Neuronal stem cell (in vitro differentiated cells): ENCODE results near the gene ACTR8.

Source experiments
- DNase-seq: peaks from one replicate; pipeline ENCODE4 v3.0.0-alpha.2; 2013; ENCODE audit warnings: low spot score
- H2AFZ ChIP-seq: one replicate; pipeline ENCODE4 v1.6.1; 2013; ENCODE audit warnings: mild to moderate bottlenecking, low read length, inconsistent platforms
- H2AK5ac ChIP-seq: 2 replicates; pipeline ENCODE4 v1.6.1; 2013; ENCODE audit warnings: low read depth, mild to moderate bottlenecking, inconsistent platforms, low read length, moderate library complexity, mixed read lengths
- H2BK120ac ChIP-seq: 2 replicates; pipeline ENCODE4 v1.6.1; 2013; ENCODE audit warnings: low read depth, mild to moderate bottlenecking, inconsistent platforms, low read length, moderate library complexity, mixed read lengths
- H2BK12ac ChIP-seq: one replicate; pipeline ENCODE4 v1.6.1; 2013; ENCODE audit warnings: low read length, inconsistent platforms
- H2BK15ac ChIP-seq: 2 replicates; pipeline ENCODE4 v1.6.1; 2013; ENCODE audit warnings: mild to moderate bottlenecking, low read length, inconsistent platforms, mixed read lengths
- H2BK5ac ChIP-seq: one replicate; pipeline ENCODE4 v1.6.1; 2013; ENCODE audit warnings: inconsistent platforms, mild to moderate bottlenecking, low read length, moderate library complexity
- H3K14ac ChIP-seq: one replicate; pipeline ENCODE4 v1.6.1; 2013; ENCODE audit warnings: low read length, inconsistent platforms
- H3K18ac ChIP-seq: 2 replicates; pipeline ENCODE4 v1.6.1; 2013; ENCODE audit warnings: low read length, inconsistent platforms
- H3K23ac ChIP-seq: 2 replicates; pipeline ENCODE4 v1.6.1; 2013; ENCODE audit warnings: low read depth, mild to moderate bottlenecking, mixed read lengths, low read length, inconsistent platforms; ENCODE audit not compliant: poor library complexity
- H3K27ac ChIP-seq: replicated peaks from 3 replicates; pipeline ENCODE4 v1.5.1; 2013; ENCODE audit warnings: low read length, inconsistent platforms
- H3K27me3 ChIP-seq, 3 experiments: 2 replicates each; pipeline ENCODE4 v1.6.1; 2013; ENCODE audit warnings: low read length in 3 of 3, mild to moderate bottlenecking in 2 of 3, inconsistent platforms in 1 of 3, low read depth in 1 of 3, mixed read lengths in 1 of 3, moderate library complexity in 1 of 3; ENCODE audit not compliant: control insufficient read depth in 3 of 3, insufficient read depth in 3 of 3
- H3K36me3 ChIP-seq, 2 donors: replicated peaks in 1 of 2; 2 replicates each; pipeline ENCODE4 v1.6.1; 2013; ENCODE audit warnings: low read length in 2 of 2; ENCODE audit not compliant: control insufficient read depth in 2 of 2, insufficient read depth in 2 of 2
- H3K4ac ChIP-seq: 2 replicates; pipeline ENCODE4 v1.6.1; 2013; ENCODE audit warnings: inconsistent platforms, mild to moderate bottlenecking, low read length, moderate library complexity
- H3K4me1 ChIP-seq, 2 donors: 1 replicate in 1 of 2; 2 replicates in 1 of 2; pipeline ENCODE4 v1.6.1; 2013; ENCODE audit warnings: low read length in 2 of 2, low read depth in 1 of 2; ENCODE audit not compliant: control insufficient read depth in 2 of 2, insufficient read depth in 1 of 2
- H3K4me2 ChIP-seq: one replicate; pipeline ENCODE4 v1.6.1; 2013; ENCODE audit warnings: mild to moderate bottlenecking, low read length, inconsistent platforms; ENCODE audit not compliant: insufficient read depth, poor library complexity, severe bottlenecking
- H3K4me3 ChIP-seq, 2 donors: 2 replicates each; pipeline ENCODE4 v1.5.1; 2013; ENCODE audit warnings: low read length in 2 of 2, mild to moderate bottlenecking in 2 of 2, inconsistent platforms in 1 of 2, moderate library complexity in 1 of 2
- H3K79me1 ChIP-seq: one replicate; pipeline ENCODE4 v1.6.1; 2013; ENCODE audit warnings: low read depth, mild to moderate bottlenecking, inconsistent platforms, low read length, moderate library complexity
- H3K9ac ChIP-seq: one replicate; pipeline ENCODE4 v1.6.1; 2013; ENCODE audit warnings: mild to moderate bottlenecking, low read depth, low read length, inconsistent platforms; ENCODE audit not compliant: poor library complexity
- H3K9me3 ChIP-seq, 2 donors: replicated peaks in 1 of 2; 2 replicates each; pipeline versions ENCODE3 to v1.6.1; 2013; ENCODE audit warnings: low read length in 2 of 2, mild to moderate bottlenecking in 2 of 2, inconsistent platforms in 1 of 2, low read depth in 1 of 2, mixed read lengths in 1 of 2, moderate library complexity in 1 of 2; ENCODE audit not compliant: control insufficient read depth in 2 of 2, insufficient read depth in 1 of 2
- H4K8ac ChIP-seq: one replicate; pipeline ENCODE4 v1.6.1; 2013; ENCODE audit warnings: low read depth, mild to moderate bottlenecking, inconsistent platforms, low read length, moderate library complexity
- H4K91ac ChIP-seq: one replicate; pipeline ENCODE4 v1.6.1; 2013; ENCODE audit warnings: low read length, low read depth, mild to moderate bottlenecking, inconsistent platforms; ENCODE audit not compliant: poor library complexity
- WGBS, 2 donors: extraction: QIAGEN DNeasy Blood & Tissue Kit; methylation state at CpG; one replicate each; pipeline ENCODE4 v1.1.7; 2013; ENCODE audit warnings: missing lambda C conversion rate in 2 of 2, mixed read lengths in 1 of 2; ENCODE audit not compliant: insufficient read length in 2 of 2, insufficient replicate concordance in 1 of 2; ENCODE audit errors: extremely low coverage in 2 of 2; 5-methylcytosine and 5-hydroxymethylcytosine counted together

ACTR8 gene

GRCh38 chr3:53844262-53845102, 37.5 kb downstream of the ACTR8 start:
- H3K18ac ChIP-seq = no peak overlapping the region
- no peak overlapping the region for H3K4me3 ChIP-seq

GRCh38 chr3:53843195-53844177, 38.5 kb downstream of the ACTR8 start:
- Histone ChIP-seq H2BK120ac (no peak overlapping the region), H3K36me3 (peaks cover 0 to 3% of the 10 kb centered on the region in 2 donors), H3K4me2 (no peak overlapping the region), H2AFZ (no peak overlapping the region), H3K23ac (no peak overlapping the region), H3K4me1 (peaks cover 4 to 18% of the 10 kb centered on the region in 2 donors), H3K4ac (no peak overlapping the region), H4K91ac (no peak overlapping the region), H3K14ac (no peak overlapping the region), H2BK12ac (peak overlapping the region; percentile 25), H3K9me3 (peaks cover 2 to 5% of the 10 kb centered on the region in 2 donors), H4K8ac (no peak overlapping the region), H3K4me3 (no peak overlapping the region), H3K18ac (peak overlapping the region; percentile 55), H2BK5ac (peak overlapping the region; percentile 43), H3K27ac (no peak overlapping the region), H3K27me3 (peaks cover 0 to 9% (median 7%) of the 10 kb centered on the region in 3 experiments), H3K9ac (peak overlapping the region; percentile 10), H2BK15ac (no peak overlapping the region), H2AK5ac (peak overlapping the region; percentile 48), H3K79me1 (no peaks in the 10 kb centered on the region)
- WGBS, 2 donors = no CpG with 5 or more reads among the region's 10 CpGs
- no peak for DNase-seq

More at GRCh38 chr3:53844262-53845102, 37.5 kb downstream of the ACTR8 start:
- H3K27me3 ChIP-seq = peaks cover 0 to 9% (median 7%) of the 10 kb centered on the region in 3 experiments
- H2BK120ac ChIP-seq = no peak overlapping the region
- peak overlapping the region; percentile 48 for H2AK5ac ChIP-seq
- no peak overlapping the region for H3K14ac ChIP-seq
- no peaks in the 10 kb centered on the region for H3K79me1 ChIP-seq
- H3K27ac ChIP-seq = no peak overlapping the region
- H3K4me1 ChIP-seq = peaks cover 4 to 18% of the 10 kb centered on the region in 2 donors
- H3K4ac ChIP-seq = no peak overlapping the region
- no peak overlapping the region for H3K4me2 ChIP-seq
- no CpG with 5 or more reads among the region's 9 CpGs for WGBS, 2 donors
- peak overlapping the region; percentile 43 for H2BK5ac ChIP-seq
- H4K91ac ChIP-seq = no peak overlapping the region
- H3K9ac ChIP-seq = peak overlapping the region; percentile 22
- no peak overlapping the region for H2BK12ac ChIP-seq
- H3K23ac ChIP-seq = no peak overlapping the region
- H4K8ac ChIP-seq = no peak overlapping the region
- no peak overlapping the region for H2AFZ ChIP-seq
- H2BK15ac ChIP-seq = no peak overlapping the region
- no peak for DNase-seq
- peaks cover 2 to 5% of the 10 kb centered on the region in 2 donors for H3K9me3 ChIP-seq
- H3K36me3 ChIP-seq = peaks cover 0 to 3% of the 10 kb centered on the region in 2 donors

- Histone ChIP-seq H3K27me3 (peaks cover 0 to 9% (median 7%) of the 10 kb centered on the region in 3 experiments), H4K8ac (no peak overlapping the region), H2AFZ (no peak overlapping the region), H3K79me1 (no peaks in the 10 kb centered on the region), H3K9ac (no peak overlapping the region), H3K23ac (no peak overlapping the region), H3K4me1 (peaks cover 4 to 18% of the 10 kb centered on the region in 2 donors), H4K91ac (no peak overlapping the region), H3K4ac (no peak overlapping the region), H2AK5ac (peak overlapping the region; percentile 53), H3K14ac (peak overlapping the region; percentile 25), H3K36me3 (peaks cover 0 to 6% of the 10 kb centered on the region in 2 donors), H3K4me2 (no peak overlapping the region), H2BK5ac (no peak overlapping the region), H2BK12ac (no peak overlapping the region), H3K27ac (no peak overlapping the region), H2BK15ac (no peak overlapping the region), H3K9me3 (peaks cover 2 to 5% of the 10 kb centered on the region in 2 donors), H3K18ac (peak overlapping the region; percentile 15), H2BK120ac (no peak overlapping the region), H3K4me3 (no peak overlapping the region)
- DNase-seq = no peak
- WGBS, 2 donors = no CpG with 5 or more reads among the region's 12 CpGs
Measured at GRCh38 chr3:53842436-53843194, 39.3 kb downstream of the ACTR8 start.
